ENCODE data around the gene ANTXR2. TPM values are rescaled to one million over a fixed set of nuclear protein-coding genes. Genes with fewer than 3 reads are reported as not detected.

The ANTXR2 gene
- total and polyA plus RNA-seq, 9 of the 15 experiments (the other 6 are each of a cell fraction or from before 2014, with no cell fraction given): 10.1 to 83.8 (median 60.3) TPM

- no peak for TF ChIP-seq NONO (IDR thresholded peaks at IDR 0.05; ENCODE audit: low read depth in 2 of 2, low read length in 1 of 2)
Measured at GRCh38 chr4:79869597-79870237, 203.3 kb downstream of the ANTXR2 start (continued).

GRCh38 chr4:79865201-79865597, 207.8 kb downstream of the ANTXR2 start:
- ChIA-PET CTCF (ENCODE audit: low intra/inter-chr PET ratio) (no interaction called here), POLR2A (interaction anchor here (0.6 to 0.7 kb wide), 2 partner anchors 76 to 203 kb away, joined by 3 read pairs; no protein-coding TSS in a partner anchor)
- intact Hi-C loops (cut with micrococcal nuclease): no loop called here
- Histone ChIP-seq H4K20me1 (replicated peaks; ENCODE audit: control insufficient read depth, insufficient read depth, low read length) (no peaks in the 10 kb centered on the region), H3K27me3 (ENCODE audit: control insufficient read depth in 2 of 2, insufficient read depth in 2 of 2, low read length in 2 of 2) (no peaks in the 10 kb centered on the region), H3K4me2 (ENCODE audit: insufficient read depth, low read length) (no peak overlapping the region), H3K4me3 (no peak overlapping the region), H3K79me2 (ENCODE audit: control insufficient read depth, insufficient read depth, low read length) (no peaks in the 10 kb centered on the region), H3K9me1 (ENCODE audit: control insufficient read depth, insufficient read depth, low read length) (no peaks in the 10 kb centered on the region), H3K9me3 (replicated peaks; ENCODE audit: control insufficient read depth, insufficient read depth, low read depth, low read length) (no peaks in the 10 kb centered on the region), H3K4me1 (replicated peaks in 1 of 2; ENCODE audit: control insufficient read depth in 2 of 2, insufficient read depth in 2 of 2, low read length in 2 of 2) (no peaks in the 10 kb centered on the region; a peak in 1 of 5 replicates), H3K9ac (ENCODE audit: insufficient read depth in 1 of 2, low read depth in 2 of 2, low read length in 2 of 2) (no peak overlapping the region), H2AFZ (ENCODE audit: low read depth, low read length) (no peak overlapping the region), H3K36me3 (ENCODE audit: control insufficient read depth, insufficient read depth, low read length) (no peaks in the 10 kb centered on the region), H3K27ac (ENCODE audit: extremely low read depth, low read depth, low read length) (no peak overlapping the region)
- no peak for FAIRE-seq
- TF ChIP-seq CBX8 (IDR thresholded peaks at IDR 0.05; ENCODE audit: borderline replicate concordance, extremely low read depth, low read depth, low read length, poor library complexity, severe bottlenecking) (no peak), FOXP4 (CRISPR knock-in tag; IDR thresholded peaks at IDR 0.05; ENCODE audit: borderline replicate concordance) (no peak), SRF (CRISPR knock-in tag; IDR thresholded peaks at IDR 0.05) (no peak), DACH1 (IDR thresholded peaks at IDR 0.05; ENCODE audit: partially characterized antibody) (no peak), ZNF41 (CRISPR knock-in tag; conservative IDR thresholded peaks at IDR 0.05) (no peak), ZNF239 (CRISPR knock-in tag; IDR thresholded peaks at IDR 0.05) (no peak), CBX2 (IDR thresholded peaks at IDR 0.05; ENCODE audit: insufficient read depth, low read length, poor library complexity, severe bottlenecking) (no peak), MAFG (tag; conservative IDR thresholded peaks at IDR 0.05) (no peak), JUNB (CRISPR knock-in tag; conservative IDR thresholded peaks at IDR 0.05) (no peak), PKNOX1 (IDR thresholded peaks at IDR 0.05) (no peak), KHSRP (IDR thresholded peaks at IDR 0.05) (no peak), SFPQ (IDR thresholded peaks at IDR 0.05; ENCODE audit: low read depth, low read length) (no peak)
- DNase-seq (ENCODE audit: extremely low read depth in 1 of 4, low spot score in 3 of 4): no peak
- 11% methylated on average over 2 of the region's 2 CpGs for WGBS (ENCODE audit: insufficient coverage, low coverage, missing lambda C conversion rate)
- in situ Hi-C loops (cut with MboI): no loop called here
- no peak for ATAC-seq
- no TSS peak for BruUV-seq (replicated peaks)

Data from K562 (cell line).